Osteocyte (in vitro differentiated cells): ENCODE measurements around the gene USP36. TPM values are rescaled to one million over a fixed set of nuclear protein-coding genes. Genes with fewer than 3 reads are reported as not detected.
"Not testable (repeated sequence)": the region's sequence is repeated elsewhere in the genome, so short reads cannot be mapped to it uniquely, and the experiment has no call there.

Experiments
- DNase-seq: peaks from one replicate; pipeline ENCODE4 v3.0.0; 2021; ENCODE audit warnings: mixed read lengths; ENCODE audit not compliant: unreplicated experiment; ENCODE audit errors: extremely low spot score
- H3K27ac Mint-ChIP-seq: one replicate; pipeline ENCODE4 v1.8.0; 2021; ENCODE audit warnings: mild to moderate bottlenecking, mixed read lengths; ENCODE audit not compliant: unreplicated experiment
- H3K27me3 Mint-ChIP-seq: one replicate; pipeline ENCODE4 v1.8.0; 2021; ENCODE audit warnings: mixed read lengths; ENCODE audit not compliant: unreplicated experiment
- H3K36me3 Mint-ChIP-seq: one replicate; pipeline ENCODE4 v1.8.0; 2021; ENCODE audit warnings: mixed read lengths; ENCODE audit not compliant: unreplicated experiment
- H3K4me1 Mint-ChIP-seq: one replicate; pipeline ENCODE4 v1.8.0; 2021; ENCODE audit warnings: mixed read lengths; ENCODE audit not compliant: unreplicated experiment
- H3K4me3 Mint-ChIP-seq: one replicate; pipeline ENCODE4 v1.8.0; 2021; ENCODE audit warnings: mild to moderate bottlenecking, moderate library complexity, mixed read lengths; ENCODE audit not compliant: unreplicated experiment
- H3K9me3 Mint-ChIP-seq: one replicate; pipeline ENCODE4 v1.8.0; 2021; ENCODE audit warnings: mixed read lengths; ENCODE audit not compliant: unreplicated experiment
- long read RNA-seq: library from polyadenylated mRNA; unstranded; transcript quantifications from one replicate; pipeline ENCODE4 v2.0.0, GENCODE V29; 2021
- total RNA-seq: library from RNA; stranded (reverse); gene quantifications from 2 replicates; pipeline ENCODE4 v1.2.1, GENCODE V29; 2021
- TF ChIP-seq, protein P1 (sequence below): fragments of 200-600 bp; sonication (generic); IDR thresholded peaks from 2 replicates; pipeline ENCODE4 v1.5.0; 2021; ENCODE audit warnings: antibody characterized with exemption, mild to moderate bottlenecking, moderate library complexity

The USP36 gene
- total RNA-seq = 56.2 and 66.7 TPM in 2 replicates
- long read RNA-seq, partial matches to known transcripts = 5 of 16 reads
- long read RNA-seq, other reads (novel, unspliced or antisense) = 10 of 16 reads

DNA sequence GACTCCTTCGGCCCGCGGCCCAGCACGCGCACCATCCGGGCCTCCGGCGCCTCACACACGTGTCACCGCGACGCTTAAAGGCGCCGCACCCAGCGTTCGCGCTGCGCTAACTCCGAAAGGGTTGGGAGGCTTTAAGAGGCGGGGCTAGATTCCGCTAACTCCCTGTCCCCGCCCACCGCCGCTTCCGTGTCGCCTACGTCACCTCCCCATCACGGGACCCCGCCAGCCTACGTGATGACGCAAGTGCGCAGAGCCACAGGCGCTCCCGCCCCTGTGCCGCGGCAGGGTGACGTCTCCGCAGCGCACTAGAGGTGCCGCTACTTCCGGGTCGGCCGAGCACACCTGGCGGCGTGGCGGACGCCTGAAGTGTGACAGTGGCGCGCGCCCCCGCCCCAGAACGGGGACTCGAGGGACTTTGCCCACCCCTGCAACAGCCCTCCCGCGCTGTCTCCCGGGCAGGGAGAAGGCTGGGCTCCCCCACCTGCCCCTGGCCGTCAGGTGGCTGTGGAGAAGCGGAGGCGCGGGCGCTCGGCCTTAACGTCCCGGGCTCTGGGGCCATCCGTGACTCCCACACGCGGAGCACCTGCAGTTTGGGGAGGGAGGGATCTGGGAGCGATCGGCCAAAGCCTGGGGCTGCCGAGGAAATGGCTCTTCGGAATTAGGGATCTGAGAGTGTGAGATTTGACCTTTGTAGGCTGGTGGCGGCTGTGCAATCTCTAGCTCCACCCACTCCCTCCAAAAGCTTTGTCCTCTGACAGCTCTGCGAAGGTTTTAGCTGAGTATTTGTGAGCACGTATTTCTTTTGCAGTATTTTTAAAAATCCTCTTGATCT is at the start of gene USP36:
Gene USP36 (minus strand): TSS at position 35 of the 832 bp plus-strand sequence. CDS start 4,451 bp downstream, outside the sequence.
- Mint-ChIP-seq H3K27me3 (no peaks in the 10 kb centered on the region), H3K27ac (peak within 1 kb of the TSS; percentile 87), H3K36me3 (peaks cover 12% of the 10 kb centered on the region), H3K4me1 (peaks cover 34% of the 10 kb centered on the region), H3K4me3 (peak within 1 kb of the TSS; percentile 83), H3K9me3 (no peaks in the 10 kb centered on the region)
- DNase-seq = peak; percentile 100
- TF ChIP-seq, protein P1, sequence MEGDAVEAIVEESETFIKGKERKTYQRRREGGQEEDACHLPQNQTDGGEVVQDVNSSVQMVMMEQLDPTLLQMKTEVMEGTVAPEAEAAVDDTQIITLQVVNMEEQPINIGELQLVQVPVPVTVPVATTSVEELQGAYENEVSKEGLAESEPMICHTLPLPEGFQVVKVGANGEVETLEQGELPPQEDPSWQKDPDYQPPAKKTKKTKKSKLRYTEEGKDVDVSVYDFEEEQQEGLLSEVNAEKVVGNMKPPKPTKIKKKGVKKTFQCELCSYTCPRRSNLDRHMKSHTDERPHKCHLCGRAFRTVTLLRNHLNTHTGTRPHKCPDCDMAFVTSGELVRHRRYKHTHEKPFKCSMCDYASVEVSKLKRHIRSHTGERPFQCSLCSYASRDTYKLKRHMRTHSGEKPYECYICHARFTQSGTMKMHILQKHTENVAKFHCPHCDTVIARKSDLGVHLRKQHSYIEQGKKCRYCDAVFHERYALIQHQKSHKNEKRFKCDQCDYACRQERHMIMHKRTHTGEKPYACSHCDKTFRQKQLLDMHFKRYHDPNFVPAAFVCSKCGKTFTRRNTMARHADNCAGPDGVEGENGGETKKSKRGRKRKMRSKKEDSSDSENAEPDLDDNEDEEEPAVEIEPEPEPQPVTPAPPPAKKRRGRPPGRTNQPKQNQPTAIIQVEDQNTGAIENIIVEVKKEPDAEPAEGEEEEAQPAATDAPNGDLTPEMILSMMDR = no peak

DNA sequence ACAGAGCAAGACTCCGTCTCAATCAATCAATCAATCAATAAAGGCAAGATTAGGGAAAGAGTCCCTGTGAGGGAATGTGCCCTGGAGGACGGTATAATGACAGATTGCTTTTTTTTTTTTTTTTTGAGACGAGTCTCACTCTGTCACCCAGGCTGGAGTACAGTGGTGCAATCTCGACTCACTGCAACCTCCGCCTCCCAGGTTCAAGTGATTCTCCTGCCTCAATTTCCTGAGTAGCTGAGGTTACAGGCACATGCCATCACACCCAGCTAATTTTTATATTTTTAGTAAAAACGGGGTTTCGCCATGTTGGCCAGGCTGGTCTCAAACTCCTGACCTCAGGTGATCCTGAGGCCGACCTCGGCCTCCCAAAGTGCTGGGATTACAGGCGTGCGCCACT is 49.5 kb upstream of the USP36 start:
- H3K27me3 Mint-ChIP-seq, H3K9me3 Mint-ChIP-seq, DNase-seq, H3K27ac Mint-ChIP-seq, H3K4me3 Mint-ChIP-seq: not testable (repeated sequence)
- H3K36me3 Mint-ChIP-seq = peaks cover 29% of the 10 kb centered on the region
- peaks cover 58% of the 10 kb centered on the region for H3K4me1 Mint-ChIP-seq

DNA sequence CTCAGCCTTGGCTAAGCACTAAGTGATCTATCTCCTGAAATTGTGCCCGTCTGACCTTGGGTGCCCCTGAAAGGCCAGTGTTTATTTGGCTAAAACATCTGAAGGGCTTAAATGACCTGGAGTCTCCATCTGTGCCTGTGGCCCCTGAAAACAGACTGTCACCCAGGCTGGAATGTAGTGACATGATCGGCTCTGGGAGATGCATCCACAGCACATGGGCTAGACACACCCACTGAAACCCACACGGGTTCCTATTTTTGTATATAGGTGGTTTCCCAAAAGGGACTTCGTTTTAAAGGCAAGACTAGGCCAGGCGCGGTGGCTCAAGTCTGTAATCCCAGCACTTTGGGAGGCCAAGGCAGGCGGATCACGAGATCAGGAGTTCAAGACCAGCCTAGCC is 48.9 kb upstream of the USP36 start:
- no peak for DNase-seq
- H3K4me1 Mint-ChIP-seq = peaks cover 62% of the 10 kb centered on the region
- H3K27ac Mint-ChIP-seq = peak overlapping the region; percentile 15
- no peak overlapping the region for H3K4me3 Mint-ChIP-seq
- H3K9me3 Mint-ChIP-seq = no peaks in the 10 kb centered on the region
- no peaks in the 10 kb centered on the region for H3K27me3 Mint-ChIP-seq
- peaks cover 29% of the 10 kb centered on the region for H3K36me3 Mint-ChIP-seq
- TF ChIP-seq, protein P1 = no peak

DNA sequence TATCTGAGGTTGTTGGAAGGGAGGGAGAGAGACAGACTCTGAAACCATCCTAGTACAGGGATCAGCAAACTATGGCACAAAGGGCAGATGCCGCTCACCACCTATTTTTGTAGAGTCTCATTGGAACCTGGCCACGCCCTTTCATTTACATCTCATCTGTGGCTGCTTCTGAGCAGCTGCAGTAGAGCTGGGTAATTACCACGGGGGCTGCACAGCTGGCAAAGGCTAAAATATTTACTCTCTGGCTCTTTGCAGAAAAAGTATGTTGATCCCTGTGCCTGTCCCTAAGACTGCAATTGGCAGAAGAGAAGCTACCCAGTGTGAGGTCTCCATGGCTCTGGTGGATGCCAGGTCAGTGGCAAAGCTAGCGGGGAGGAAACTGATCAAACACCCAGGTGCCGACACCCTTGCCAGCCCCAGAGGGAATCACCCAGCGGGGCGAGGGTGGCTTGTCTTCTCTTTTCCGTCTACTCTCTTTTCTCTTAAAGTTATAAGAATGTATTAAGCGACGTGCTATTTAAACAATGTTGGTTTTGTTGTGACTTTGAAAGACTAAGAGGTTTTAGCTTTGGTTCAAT is 48.4 kb upstream of the USP36 start:
- Mint-ChIP-seq H3K4me3 (no peak overlapping the region), H3K27ac (peak overlapping the region; percentile 53), H3K4me1 (peaks cover 64% of the 10 kb centered on the region), H3K9me3 (no peaks in the 10 kb centered on the region), H3K27me3 (no peaks in the 10 kb centered on the region), H3K36me3 (peaks cover 29% of the 10 kb centered on the region)
- TF ChIP-seq, protein P1 = no peak
- DNase-seq = no peak

DNA sequence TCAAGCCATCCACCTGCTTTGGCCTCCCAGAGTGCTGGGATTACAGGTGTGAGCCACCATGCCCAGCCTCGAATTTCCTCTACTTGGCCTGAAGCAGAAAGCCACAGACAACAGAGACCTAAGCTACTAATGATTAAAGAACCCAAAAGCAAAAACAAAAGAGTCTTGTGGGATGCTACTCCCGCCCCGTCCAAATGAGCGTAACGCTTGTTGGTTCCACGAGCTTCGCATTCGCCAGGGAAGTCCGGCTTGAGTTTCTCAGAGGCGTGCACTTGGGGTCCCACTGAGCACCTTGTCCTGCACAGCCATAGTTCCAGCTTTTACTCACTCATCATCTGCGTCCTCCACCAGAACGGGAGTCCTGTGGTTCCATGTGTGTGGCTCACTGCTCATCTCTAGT is 46.3 kb upstream of the USP36 start:
- TF ChIP-seq, protein P1 = no peak

More for the DNA sequence above, 46.3 kb upstream of the USP36 start:
- Mint-ChIP-seq H3K9me3 (no peaks in the 10 kb centered on the region), H3K36me3 (peaks cover 18% of the 10 kb centered on the region), H3K27me3 (no peaks in the 10 kb centered on the region), H3K4me1 (peaks cover 71% of the 10 kb centered on the region), H3K4me3 (no peak overlapping the region), H3K27ac (peak overlapping the region; percentile 74)
- DNase-seq = no peak
